HEK293 (cell line): ENCODE measurements around the gene ACTRT2.

Source experiments
- CTCF ChIA-PET: fragments of 350-600 bp; formaldehyde crosslinking; extraction: SDS; loops from one replicate; lab custom pipeline; 2021; ENCODE audit warnings: antibody characterized with exemption; lab: Yijun Ruan, JAX
- POLR2A ChIA-PET: fragments of 300-600 bp; formaldehyde crosslinking; extraction: SDS; loops from one replicate; lab custom pipeline; 2020; ENCODE audit warnings: antibody characterized with exemption, inconsistent platforms; lab: Yijun Ruan, JAX
- H3K27ac ChIP-seq: fragments of 200-500 bp; sonication (Bioruptor generic); 2 replicates; pipeline ENCODE4 v1.5.1; 2014; ENCODE audit warnings: low read depth, low read length, control low read depth, inconsistent platforms; ENCODE audit errors: extremely low read depth
- H3K36me3 ChIP-seq, 2 experiments: fragments of 200-500 bp in 1 of 2; sonication (Bioruptor generic) in 1 of 2; 1 replicate in 1 of 2; 2 replicates in 1 of 2; pipeline ENCODE4 v1.5.1; 2014 to 2017; ENCODE audit warnings: inconsistent platforms in 2 of 2, low read length in 2 of 2; ENCODE audit not compliant: control insufficient read depth in 2 of 2, insufficient read depth in 1 of 2
- H3K4me1 ChIP-seq: fragments of 200-500 bp; sonication (Bioruptor generic); 2 replicates; pipeline ENCODE4 v1.5.1; 2014; ENCODE audit warnings: mild to moderate bottlenecking, low read length, inconsistent platforms; ENCODE audit not compliant: control insufficient read depth, insufficient read depth
- H3K4me3 ChIP-seq: 2 replicates; pipeline ENCODE4 v1.5.1; 2011; ENCODE audit warnings: low read depth, mild to moderate bottlenecking, control low read depth, low read length, moderate library complexity
- H3K9me3 ChIP-seq: fragments of 200-500 bp; sonication (Bioruptor generic); 2 replicates; pipeline ENCODE4 v1.5.1; 2014; ENCODE audit warnings: low read depth, low read length, inconsistent platforms; ENCODE audit not compliant: control insufficient read depth, insufficient read depth
- BCL11A ChIP-seq: fragments of 450-650 bp; formaldehyde crosslinking; IDR thresholded peaks from 2 replicates; pipeline ENCODE4 v1.5.1; 2016; ENCODE audit warnings: low read depth, missing biosample characterization, missing genetic modification characterization
- HOXD13 ChIP-seq: sonication (generic); formaldehyde crosslinking; IDR thresholded peaks from 2 replicates; pipeline ENCODE4 v1.8.0; 2022; ENCODE audit warnings: missing genetic modification reagents, borderline replicate concordance
- PRDM2 ChIP-seq: fragments of 450-650 bp; formaldehyde crosslinking; IDR thresholded peaks from 2 replicates; pipeline ENCODE4 v1.5.1; 2016; ENCODE audit warnings: missing biosample characterization, missing genetic modification characterization, borderline replicate concordance
- SCRT1 ChIP-seq: fragments of 450-650 bp; formaldehyde crosslinking; IDR thresholded peaks from 2 replicates; pipeline ENCODE4 v1.5.1; 2016; ENCODE audit warnings: missing biosample characterization, missing genetic modification characterization, borderline replicate concordance
- SP7 ChIP-seq: fragments of 450-650 bp; formaldehyde crosslinking; IDR thresholded peaks from 2 replicates; pipeline ENCODE4 v1.5.1; 2016; ENCODE audit warnings: missing biosample characterization, missing genetic modification characterization
- ZBTB10 ChIP-seq: fragments of 450-650 bp; formaldehyde crosslinking; IDR thresholded peaks from 2 replicates; pipeline ENCODE4 v1.5.1; 2016; ENCODE audit warnings: missing biosample characterization, missing genetic modification characterization
- ZBTB49 ChIP-seq: fragments of 450-650 bp; formaldehyde crosslinking; IDR thresholded peaks from 2 replicates; pipeline ENCODE4 v1.5.1; 2016; ENCODE audit warnings: missing biosample characterization, missing genetic modification characterization, low read depth
- ZBTB7A ChIP-seq: fragments of 450-650 bp; formaldehyde crosslinking; IDR thresholded peaks from 2 replicates; pipeline ENCODE4 v1.5.1; 2016; ENCODE audit warnings: low read depth, missing biosample characterization, missing genetic modification characterization
- ZBTB8A ChIP-seq: fragments of 450-650 bp; formaldehyde crosslinking; IDR thresholded peaks from 2 replicates; pipeline ENCODE4 v1.5.1; 2016; ENCODE audit warnings: missing biosample characterization, missing genetic modification characterization
- ZNF175 ChIP-seq: fragments of 450-650 bp; formaldehyde crosslinking; IDR thresholded peaks from 2 replicates; pipeline ENCODE4 v1.5.1; 2016; ENCODE audit warnings: missing biosample characterization, missing genetic modification characterization
- ZNF311 ChIP-seq: fragments of 450-650 bp; formaldehyde crosslinking; IDR thresholded peaks from 2 replicates; pipeline ENCODE4 v1.5.1; 2017; ENCODE audit warnings: missing biosample characterization, missing genetic modification characterization, borderline replicate concordance
- ZNF335 ChIP-seq: fragments of 450-650 bp; formaldehyde crosslinking; conservative IDR thresholded peaks from 2 replicates; pipeline ENCODE4 v1.5.1; 2016; ENCODE audit warnings: missing biosample characterization, missing genetic modification characterization
- ZNF37A ChIP-seq: fragments of 450-650 bp; IDR thresholded peaks from 2 replicates; pipeline ENCODE4 v1.5.1; 2018; ENCODE audit warnings: missing biosample characterization, missing genetic modification characterization
- ZNF473 ChIP-seq: fragments of 450-650 bp; formaldehyde crosslinking; IDR thresholded peaks from 2 replicates; pipeline ENCODE4 v1.5.1; 2017; ENCODE audit warnings: missing biosample characterization, missing genetic modification characterization
- ZNF514 ChIP-seq: fragments of 450-650 bp; formaldehyde crosslinking; IDR thresholded peaks from 2 replicates; pipeline ENCODE4 v1.5.1; 2016; ENCODE audit warnings: missing biosample characterization, missing genetic modification characterization
- ZNF548 ChIP-seq: fragments of 450-650 bp; formaldehyde crosslinking; IDR thresholded peaks from 2 replicates; pipeline ENCODE4 v1.5.1; 2016; ENCODE audit warnings: missing biosample characterization, missing genetic modification characterization
- ZNF555 ChIP-seq: fragments of 450-650 bp; formaldehyde crosslinking; conservative IDR thresholded peaks from 2 replicates; pipeline ENCODE4 v1.5.1; 2017; ENCODE audit warnings: missing biosample characterization, mild to moderate bottlenecking, missing genetic modification characterization, inconsistent platforms
- ZNF626 ChIP-seq: fragments of 450-650 bp; sonication (Bioruptor Pico); formaldehyde crosslinking; IDR thresholded peaks from 2 replicates; pipeline ENCODE4 v1.5.1; 2018; ENCODE audit warnings: missing biosample characterization, missing genetic modification characterization, inconsistent platforms
- ZNF629 ChIP-seq: fragments of 450-650 bp; formaldehyde crosslinking; IDR thresholded peaks from 2 replicates; pipeline ENCODE4 v1.5.1; 2017; ENCODE audit warnings: missing biosample characterization, missing genetic modification characterization

Gene ACTRT2

GRCh38 chr1:3014443-3015268 lies 6.6 kb upstream of the ACTRT2 start:
- Histone ChIP-seq H3K9me3 (no peaks in the 10 kb centered on the region), H3K4me1 (no peaks in the 10 kb centered on the region), H3K4me3 (no peak overlapping the region), H3K27ac (no peak overlapping the region), H3K36me3 (no peaks in the 10 kb centered on the region)
- ChIA-PET CTCF (no interaction called here), POLR2A (no interaction called here)
- TF ChIP-seq ZNF175 (tag by site-specific recombination) (no peak), SCRT1 (tag by site-specific recombination) (no peak), ZBTB7A (no peak), BCL11A (tag by site-specific recombination) (no peak), ZNF555 (tag by site-specific recombination) (no peak), ZNF335 (tag by site-specific recombination) (no peak), ZNF473 (tag by site-specific recombination) (no peak)

GRCh38 chr1:3015269-3015635 lies 6.0 kb upstream of the ACTRT2 start:
- no peaks in the 10 kb centered on the region for H3K9me3 ChIP-seq
- POLR2A ChIA-PET = no interaction called here
- CTCF ChIA-PET = no interaction called here
- no peak for TF ChIP-seq ZBTB49 (tag by site-specific recombination)
- no peak for TF ChIP-seq ZBTB10 (tag by site-specific recombination)
- no peak for TF ChIP-seq ZNF548 (tag by site-specific recombination)
- TF ChIP-seq SP7 (tag by site-specific recombination) = no peak
- no peak for TF ChIP-seq ZNF37A (tag by site-specific recombination)
- TF ChIP-seq HOXD13 (CRISPR knock-in tag) = no peak
- no peak for TF ChIP-seq ZNF626
- TF ChIP-seq ZBTB8A (tag by site-specific recombination) = no peak
- no peak for TF ChIP-seq ZNF629 (tag by site-specific recombination)
- TF ChIP-seq ZNF514 (tag by site-specific recombination) = no peak
- TF ChIP-seq ZNF311 (tag by site-specific recombination) = no peak
- no peak for TF ChIP-seq PRDM2

More at GRCh38 chr1:3015269-3015635, 6.0 kb upstream of the ACTRT2 start:
- no peak overlapping the region for H3K4me3 ChIP-seq
- no peaks in the 10 kb centered on the region for H3K36me3 ChIP-seq
- no peak overlapping the region for H3K27ac ChIP-seq
- no peaks in the 10 kb centered on the region for H3K4me1 ChIP-seq
